ENCODE results near the gene SVEP1.

Gene SVEP1

DNA sequence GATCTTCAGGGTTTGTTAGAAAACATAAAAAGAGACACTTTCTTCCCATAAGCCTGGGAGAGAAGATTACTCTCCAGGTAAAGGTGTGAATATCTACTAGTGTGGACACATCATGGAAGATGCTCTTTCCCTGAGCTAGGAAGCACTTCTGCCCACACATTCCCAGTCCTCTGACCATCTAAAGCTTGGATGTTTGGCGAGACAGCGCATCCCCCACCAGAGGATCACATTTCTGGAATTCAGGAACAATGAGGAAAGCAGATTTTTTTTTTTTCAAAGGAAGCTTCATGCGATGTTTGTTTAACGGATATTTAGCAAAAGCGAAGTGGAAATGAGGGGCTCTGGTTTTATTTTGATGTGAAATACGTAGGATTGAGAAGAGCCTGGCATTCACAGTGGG is 6.2 kb downstream of the SVEP1 start:
- no peak for TF ChIP-seq SIN3A (IDR thresholded peaks at IDR 0.05; ENCODE audit: borderline replicate concordance, insufficient read depth, low read length)
- no peak for TF ChIP-seq FOXP2 (optimal IDR thresholded peaks at IDR 0.05; ENCODE audit: borderline replicate concordance, extremely low read depth, extremely low read length, insufficient read depth)
- TF ChIP-seq, protein P1, sequence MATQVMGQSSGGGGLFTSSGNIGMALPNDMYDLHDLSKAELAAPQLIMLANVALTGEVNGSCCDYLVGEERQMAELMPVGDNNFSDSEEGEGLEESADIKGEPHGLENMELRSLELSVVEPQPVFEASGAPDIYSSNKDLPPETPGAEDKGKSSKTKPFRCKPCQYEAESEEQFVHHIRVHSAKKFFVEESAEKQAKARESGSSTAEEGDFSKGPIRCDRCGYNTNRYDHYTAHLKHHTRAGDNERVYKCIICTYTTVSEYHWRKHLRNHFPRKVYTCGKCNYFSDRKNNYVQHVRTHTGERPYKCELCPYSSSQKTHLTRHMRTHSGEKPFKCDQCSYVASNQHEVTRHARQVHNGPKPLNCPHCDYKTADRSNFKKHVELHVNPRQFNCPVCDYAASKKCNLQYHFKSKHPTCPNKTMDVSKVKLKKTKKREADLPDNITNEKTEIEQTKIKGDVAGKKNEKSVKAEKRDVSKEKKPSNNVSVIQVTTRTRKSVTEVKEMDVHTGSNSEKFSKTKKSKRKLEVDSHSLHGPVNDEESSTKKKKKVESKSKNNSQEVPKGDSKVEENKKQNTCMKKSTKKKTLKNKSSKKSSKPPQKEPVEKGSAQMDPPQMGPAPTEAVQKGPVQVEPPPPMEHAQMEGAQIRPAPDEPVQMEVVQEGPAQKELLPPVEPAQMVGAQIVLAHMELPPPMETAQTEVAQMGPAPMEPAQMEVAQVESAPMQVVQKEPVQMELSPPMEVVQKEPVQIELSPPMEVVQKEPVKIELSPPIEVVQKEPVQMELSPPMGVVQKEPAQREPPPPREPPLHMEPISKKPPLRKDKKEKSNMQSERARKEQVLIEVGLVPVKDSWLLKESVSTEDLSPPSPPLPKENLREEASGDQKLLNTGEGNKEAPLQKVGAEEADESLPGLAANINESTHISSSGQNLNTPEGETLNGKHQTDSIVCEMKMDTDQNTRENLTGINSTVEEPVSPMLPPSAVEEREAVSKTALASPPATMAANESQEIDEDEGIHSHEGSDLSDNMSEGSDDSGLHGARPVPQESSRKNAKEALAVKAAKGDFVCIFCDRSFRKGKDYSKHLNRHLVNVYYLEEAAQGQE (IDR thresholded peaks at IDR 0.05; ENCODE audit: insufficient read depth in 1 of 2, low read depth in 2 of 2, low read length in 2 of 2) = no peak
- no peak for TF ChIP-seq TAF1 (IDR thresholded peaks at IDR 0.05; ENCODE audit: borderline replicate concordance, insufficient read depth, low read length)

DNA sequence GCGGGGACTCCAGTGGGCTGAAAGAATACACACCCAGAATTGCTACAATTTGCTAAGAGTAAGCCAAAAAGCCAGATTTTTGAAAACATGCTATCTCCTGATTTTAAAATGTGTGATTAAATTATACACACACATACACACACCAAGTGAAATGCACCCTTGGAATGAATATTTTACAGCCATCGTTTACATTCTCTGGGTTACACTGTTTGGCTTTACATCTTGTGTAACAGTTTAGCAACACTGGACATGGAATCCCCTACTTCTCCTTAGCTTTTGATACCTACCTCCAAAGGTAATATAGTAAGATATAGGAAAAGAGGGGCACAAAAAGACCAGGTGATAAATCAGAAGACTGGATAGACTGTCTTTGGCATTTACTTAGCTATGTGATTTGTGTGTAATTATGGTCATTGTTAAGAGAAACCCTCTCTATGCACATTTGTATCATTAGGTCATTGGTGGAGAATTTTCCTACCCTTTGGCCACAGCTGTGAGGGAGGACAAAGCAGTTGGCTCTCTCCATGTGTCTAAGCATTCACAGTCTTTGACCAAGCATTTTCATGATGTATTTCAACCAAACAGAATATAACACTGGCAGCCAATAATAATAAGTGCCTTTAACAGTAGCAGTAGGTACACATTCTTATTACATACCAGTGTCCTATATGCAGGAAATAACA is 7.6 kb downstream of the SVEP1 start:
- TF ChIP-seq, protein P1 (IDR thresholded peaks at IDR 0.05; ENCODE audit: insufficient read depth in 1 of 2, low read depth in 2 of 2, low read length in 2 of 2) = no peak
- TF ChIP-seq FOXP2 (optimal IDR thresholded peaks at IDR 0.05; ENCODE audit: borderline replicate concordance, extremely low read depth, extremely low read length, insufficient read depth) (no peak), TAF1 (IDR thresholded peaks at IDR 0.05; ENCODE audit: borderline replicate concordance, insufficient read depth, low read length) (no peak), SIN3A (IDR thresholded peaks at IDR 0.05; ENCODE audit: borderline replicate concordance, insufficient read depth, low read length) (no peak), POLR2AphosphoS5 (IDR thresholded peaks at IDR 0.05; ENCODE audit: low read depth, low read length) (no peak)

DNA sequence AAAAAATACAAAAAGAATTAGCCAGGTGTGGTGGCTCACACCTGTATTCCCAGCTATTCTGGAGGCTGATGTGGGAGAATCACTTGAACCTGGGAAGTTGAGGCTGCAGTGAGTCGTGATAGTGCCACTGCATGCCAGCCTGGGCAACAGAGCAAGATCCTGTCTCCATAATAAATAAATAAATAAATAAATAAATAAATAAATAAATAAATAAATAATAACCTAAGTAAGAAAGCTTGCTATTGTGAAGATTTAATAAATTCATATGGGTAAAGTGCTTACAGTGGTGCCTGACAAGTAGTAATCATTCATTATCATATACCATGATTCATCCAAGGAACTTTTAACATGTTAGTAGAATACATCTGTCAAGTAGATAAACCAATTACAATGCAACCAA is 13.4 kb downstream of the SVEP1 start:
- TF ChIP-seq FOXP2 (optimal IDR thresholded peaks at IDR 0.05; ENCODE audit: borderline replicate concordance, extremely low read depth, extremely low read length, insufficient read depth) (no peak), TAF1 (IDR thresholded peaks at IDR 0.05; ENCODE audit: borderline replicate concordance, insufficient read depth, low read length) (no peak), POLR2AphosphoS5 (IDR thresholded peaks at IDR 0.05; ENCODE audit: low read depth, low read length) (no peak), SIN3A (IDR thresholded peaks at IDR 0.05; ENCODE audit: borderline replicate concordance, insufficient read depth, low read length) (no peak)
- TF ChIP-seq, protein P1 (IDR thresholded peaks at IDR 0.05; ENCODE audit: insufficient read depth in 1 of 2, low read depth in 2 of 2, low read length in 2 of 2) = no peak

DNA sequence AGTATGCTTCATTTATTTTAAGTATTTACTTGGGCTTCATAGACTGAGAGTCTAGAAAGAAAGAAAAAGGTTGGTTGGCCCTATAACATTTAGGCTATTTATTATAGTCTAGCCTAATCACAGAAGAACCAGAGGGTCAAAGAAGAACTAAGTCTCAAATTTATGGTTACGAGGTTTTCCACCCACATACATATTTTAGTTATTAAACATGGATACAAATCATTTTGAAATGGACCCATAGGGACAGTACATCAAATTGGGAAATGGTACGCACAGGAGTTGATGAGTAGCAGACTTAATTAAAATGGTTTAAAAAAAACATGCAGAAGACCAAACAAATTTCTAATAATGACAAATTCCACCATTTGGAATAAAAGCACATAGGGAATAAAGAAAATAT is 17.7 kb downstream of the SVEP1 start:
- TF ChIP-seq TAF1 (IDR thresholded peaks at IDR 0.05; ENCODE audit: borderline replicate concordance, insufficient read depth, low read length) (no peak), SIN3A (IDR thresholded peaks at IDR 0.05; ENCODE audit: borderline replicate concordance, insufficient read depth, low read length) (no peak), POLR2AphosphoS5 (IDR thresholded peaks at IDR 0.05; ENCODE audit: low read depth, low read length) (no peak), FOXP2 (optimal IDR thresholded peaks at IDR 0.05; ENCODE audit: borderline replicate concordance, extremely low read depth, extremely low read length, insufficient read depth) (no peak)
- TF ChIP-seq, protein P1 (IDR thresholded peaks at IDR 0.05; ENCODE audit: insufficient read depth in 1 of 2, low read depth in 2 of 2, low read length in 2 of 2) = no peak
